ENCODE results near the gene FFAR2. TPM values are rescaled to one million over a fixed set of nuclear protein-coding genes. Genes with fewer than 3 reads are reported as not detected.

Gene FFAR2
- total RNA-seq, 1 experiment from 2014 or later, result not detected

DNA sequence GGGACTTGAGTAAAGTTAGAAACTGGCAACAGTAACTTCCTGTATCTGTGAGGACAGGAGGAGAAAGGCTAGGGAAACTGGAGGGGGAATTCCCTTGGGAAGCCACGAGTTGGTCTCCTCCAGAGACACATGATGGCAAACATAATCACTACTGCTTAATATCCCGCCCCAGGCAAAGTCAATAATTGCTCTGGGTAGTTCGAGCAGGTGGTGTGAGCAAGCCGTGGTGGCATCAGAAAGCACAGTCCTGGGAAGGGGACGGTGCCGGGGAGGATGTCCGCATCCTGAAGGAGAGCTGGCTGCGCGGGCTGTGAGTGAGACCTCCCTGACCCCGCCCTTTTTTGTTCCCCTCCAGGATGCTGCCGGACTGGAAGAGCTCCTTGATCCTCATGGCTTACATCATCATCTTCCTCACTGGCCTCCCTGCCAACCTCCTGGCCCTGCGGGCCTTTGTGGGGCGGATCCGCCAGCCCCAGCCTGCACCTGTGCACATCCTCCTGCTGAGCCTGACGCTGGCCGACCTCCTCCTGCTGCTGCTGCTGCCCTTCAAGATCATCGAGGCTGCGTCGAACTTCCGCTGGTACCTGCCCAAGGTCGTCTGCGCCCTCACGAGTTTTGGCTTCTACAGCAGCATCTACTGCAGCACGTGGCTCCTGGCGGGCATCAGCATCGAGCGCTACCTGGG is 1.4 kb downstream of the FFAR2 start:
- no peaks in the 10 kb centered on the region for H3K79me2 ChIP-seq (ENCODE audit: insufficient read depth, low read length)
- RAD21 ChIA-PET (ENCODE audit: low non-redundant PET in 1 of 2, low total read pairs in 2 of 2, uncharacterized antibody in 2 of 2, unreplicated experiment in 2 of 2), result no interaction called here
- CTCF ChIA-PET, result no interaction called here
- H3K9me3 ChIP-seq (ENCODE audit: control insufficient read depth in 1 of 2, insufficient read depth in 1 of 2, low read depth in 1 of 2, low read length in 2 of 2), result no peaks in the 10 kb centered on the region
- intact Hi-C loops (cut with micrococcal nuclease), result no loop called here
- H3K4me1 ChIP-seq (ENCODE audit: control insufficient read depth in 1 of 2, insufficient read depth in 2 of 2, low read length in 2 of 2), result no peaks in the 10 kb centered on the region
- H2AFZ ChIP-seq (ENCODE audit: low read depth, low read length, poor library complexity, severe bottlenecking), result no peak overlapping the region
- no peaks in the 10 kb centered on the region for H3K9me2 ChIP-seq (ENCODE audit: insufficient read depth)
- H3K27me3 ChIP-seq (ENCODE audit: insufficient read depth, low read length), result peaks cover 29% of the 10 kb centered on the region
- no peak overlapping the region for H3K9ac ChIP-seq (ENCODE audit: low read length)
- H4K20me1 ChIP-seq (ENCODE audit: insufficient read depth), result no peaks in the 10 kb centered on the region
- no peak overlapping the region for H3K27ac ChIP-seq (ENCODE audit: low read depth, low read length)
- POLR2A ChIA-PET, result interaction anchor here (1.3 kb wide), 1 partner anchor 14 kb away, joined by 3 read pairs; no protein-coding TSS in a partner anchor
- no TSS peak for BruUV-seq (replicated peaks)
- ATAC-seq (no peak), DNase-seq (ENCODE audit: low read depth, low spot score) (no peak)
- no peak for TF ChIP-seq TCF7L2 (IDR thresholded peaks at IDR 0.05; ENCODE audit: borderline replicate concordance, extremely low read depth, insufficient read depth, insufficient read length)
- TF ChIP-seq RAD21 (IDR thresholded peaks at IDR 0.05; ENCODE audit: low read depth), result no peak
- TF ChIP-seq, protein P1, sequence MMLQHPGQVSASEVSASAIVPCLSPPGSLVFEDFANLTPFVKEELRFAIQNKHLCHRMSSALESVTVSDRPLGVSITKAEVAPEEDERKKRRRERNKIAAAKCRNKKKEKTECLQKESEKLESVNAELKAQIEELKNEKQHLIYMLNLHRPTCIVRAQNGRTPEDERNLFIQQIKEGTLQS (IDR thresholded peaks at IDR 0.05), result no peak
- no peak for TF ChIP-seq YY1 (IDR thresholded peaks at IDR 0.05; ENCODE audit: extremely low read depth, insufficient replicate concordance, low read depth, low read length)
- TF ChIP-seq, protein P2, sequence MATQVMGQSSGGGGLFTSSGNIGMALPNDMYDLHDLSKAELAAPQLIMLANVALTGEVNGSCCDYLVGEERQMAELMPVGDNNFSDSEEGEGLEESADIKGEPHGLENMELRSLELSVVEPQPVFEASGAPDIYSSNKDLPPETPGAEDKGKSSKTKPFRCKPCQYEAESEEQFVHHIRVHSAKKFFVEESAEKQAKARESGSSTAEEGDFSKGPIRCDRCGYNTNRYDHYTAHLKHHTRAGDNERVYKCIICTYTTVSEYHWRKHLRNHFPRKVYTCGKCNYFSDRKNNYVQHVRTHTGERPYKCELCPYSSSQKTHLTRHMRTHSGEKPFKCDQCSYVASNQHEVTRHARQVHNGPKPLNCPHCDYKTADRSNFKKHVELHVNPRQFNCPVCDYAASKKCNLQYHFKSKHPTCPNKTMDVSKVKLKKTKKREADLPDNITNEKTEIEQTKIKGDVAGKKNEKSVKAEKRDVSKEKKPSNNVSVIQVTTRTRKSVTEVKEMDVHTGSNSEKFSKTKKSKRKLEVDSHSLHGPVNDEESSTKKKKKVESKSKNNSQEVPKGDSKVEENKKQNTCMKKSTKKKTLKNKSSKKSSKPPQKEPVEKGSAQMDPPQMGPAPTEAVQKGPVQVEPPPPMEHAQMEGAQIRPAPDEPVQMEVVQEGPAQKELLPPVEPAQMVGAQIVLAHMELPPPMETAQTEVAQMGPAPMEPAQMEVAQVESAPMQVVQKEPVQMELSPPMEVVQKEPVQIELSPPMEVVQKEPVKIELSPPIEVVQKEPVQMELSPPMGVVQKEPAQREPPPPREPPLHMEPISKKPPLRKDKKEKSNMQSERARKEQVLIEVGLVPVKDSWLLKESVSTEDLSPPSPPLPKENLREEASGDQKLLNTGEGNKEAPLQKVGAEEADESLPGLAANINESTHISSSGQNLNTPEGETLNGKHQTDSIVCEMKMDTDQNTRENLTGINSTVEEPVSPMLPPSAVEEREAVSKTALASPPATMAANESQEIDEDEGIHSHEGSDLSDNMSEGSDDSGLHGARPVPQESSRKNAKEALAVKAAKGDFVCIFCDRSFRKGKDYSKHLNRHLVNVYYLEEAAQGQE (IDR thresholded peaks at IDR 0.05; ENCODE audit: low read depth), result no peak
- no peak overlapping the region for H3K4me3 ChIP-seq (replicated peaks in 1 of 2; ENCODE audit: low read depth in 1 of 2, low read length in 2 of 2)
- no peaks in the 10 kb centered on the region for H3K36me3 ChIP-seq (ENCODE audit: control insufficient read depth in 1 of 2, insufficient read depth in 2 of 2, low read length in 2 of 2)
- no peak overlapping the region for H3K4me2 ChIP-seq (ENCODE audit: low read length)
